GM23248 (cell line): ENCODE results near the gene STARD13. TPM values are rescaled to one million over a fixed set of nuclear protein-coding genes. Genes with fewer than 3 reads are reported as not detected.

Experiments
- DNase-seq: peaks from one replicate; pipeline ENCODE4 v3.0.0-alpha.2; 2015
- H2AFZ ChIP-seq: fragments of 200-600 bp; sonication (generic); 2 replicates; pipeline ENCODE4 v1.6.1; 2016; ENCODE audit warnings: antibody characterized with exemption
- H3F3A ChIP-seq: fragments of 200-600 bp; sonication (generic); 2 replicates; pipeline ENCODE4 v1.6.1; 2016; ENCODE audit warnings: mild to moderate bottlenecking, antibody characterized with exemption, mixed run types; ENCODE audit not compliant: insufficient read depth
- H3K27ac ChIP-seq: fragments of 200-600 bp; sonication (generic); 2 replicates; pipeline ENCODE4 v1.5.1; 2016; ENCODE audit warnings: mild to moderate bottlenecking
- H3K27me3 ChIP-seq: fragments of 200-600 bp; sonication (generic); replicated peaks from 2 replicates; pipeline ENCODE4 v1.6.1; 2016; ENCODE audit warnings: mild to moderate bottlenecking; ENCODE audit not compliant: insufficient read depth
- H3K36me3 ChIP-seq: fragments of 200-600 bp; sonication (generic); 2 replicates; pipeline ENCODE4 v1.6.1; 2016; ENCODE audit warnings: low read depth, mild to moderate bottlenecking
- H3K4me1 ChIP-seq: fragments of 200-600 bp; sonication (generic); 2 replicates; pipeline ENCODE4 v1.6.1; 2016; ENCODE audit warnings: mild to moderate bottlenecking; ENCODE audit not compliant: insufficient read depth
- H3K4me2 ChIP-seq: fragments of 200-600 bp; sonication (generic); one replicate; pipeline ENCODE4 v1.6.1; 2016; ENCODE audit warnings: mild to moderate bottlenecking; ENCODE audit not compliant: unreplicated experiment
- H3K4me3 ChIP-seq: fragments of 200-600 bp; sonication (generic); 2 replicates; pipeline ENCODE4 v1.5.1; 2016; ENCODE audit warnings: mild to moderate bottlenecking
- H3K79me2 ChIP-seq: fragments of 200-600 bp; sonication (generic); 2 replicates; pipeline ENCODE4 v1.6.1; 2016; ENCODE audit warnings: mild to moderate bottlenecking; ENCODE audit not compliant: insufficient read depth
- H3K9ac ChIP-seq: fragments of 200-600 bp; sonication (generic); 2 replicates; pipeline ENCODE4 v1.6.1; 2016; ENCODE audit warnings: mild to moderate bottlenecking
- H3K9me2 ChIP-seq: fragments of 200-600 bp; sonication (generic); 2 replicates; pipeline ENCODE4 v1.6.1; 2016; ENCODE audit warnings: mixed run types, mild to moderate bottlenecking, moderate library complexity; ENCODE audit not compliant: insufficient read depth
- H3K9me3 ChIP-seq: fragments of 200-600 bp; sonication (generic); one replicate; pipeline ENCODE4 v1.6.1; 2017; ENCODE audit warnings: low read depth
- H4K20me1 ChIP-seq: fragments of 200-600 bp; sonication (generic); 2 replicates; pipeline ENCODE4 v1.6.0; 2016; ENCODE audit not compliant: insufficient read depth
- EZH2 ChIP-seq: fragments of 200-600 bp; sonication (generic); IDR thresholded peaks from 2 replicates; pipeline ENCODE4 v1.6.1; 2018; ENCODE audit warnings: antibody characterized with exemption, mild to moderate bottlenecking; ENCODE audit not compliant: insufficient read depth, poor library complexity, severe bottlenecking
- EZH2phosphoT487 ChIP-seq: fragments of 200-600 bp; sonication (generic); IDR thresholded peaks from 2 replicates; pipeline ENCODE4 v1.6.1; 2018; ENCODE audit warnings: antibody characterized with exemption, moderate library complexity, mild to moderate bottlenecking, low read depth; ENCODE audit not compliant: insufficient read depth
- WGBS, 2 experiments: methylation state at CpG; one replicate each; pipeline ENCODE4 v1.1.6; 2015 to 2017; ENCODE audit warnings: low lambda C conversion rate in 2 of 2, low coverage in 1 of 2; ENCODE audit errors: missing lambda C conversion rate in 2 of 2; 5-methylcytosine and 5-hydroxymethylcytosine counted together
- in situ Hi-C: fragments of 300-500 bp; cut with MboI; formaldehyde crosslinking; loops from 2 replicates; pipeline ENCODE4 v1.15.0; 2020
- polyA plus RNA-seq: library from polyadenylated mRNA; unstranded; fragments of >200 nt; fragmentation: Nextera tagmentation; extraction: Ambion mirVana; gene quantifications from 2 replicates; pipeline ENCODE4 v1.2.1, GENCODE V29; 2016
- total RNA-seq: library from RNA; depleted of rRNA; stranded (reverse); fragments of >200 nt; shearing (Covaris generic); gene quantifications from 2 replicates; pipeline ENCODE4 v1.2.3, GENCODE V29; 2014

The STARD13 gene
- total and polyA plus RNA-seq, 2 experiments from 2014 or later, result 13.8 to 16.6 TPM

DNA sequence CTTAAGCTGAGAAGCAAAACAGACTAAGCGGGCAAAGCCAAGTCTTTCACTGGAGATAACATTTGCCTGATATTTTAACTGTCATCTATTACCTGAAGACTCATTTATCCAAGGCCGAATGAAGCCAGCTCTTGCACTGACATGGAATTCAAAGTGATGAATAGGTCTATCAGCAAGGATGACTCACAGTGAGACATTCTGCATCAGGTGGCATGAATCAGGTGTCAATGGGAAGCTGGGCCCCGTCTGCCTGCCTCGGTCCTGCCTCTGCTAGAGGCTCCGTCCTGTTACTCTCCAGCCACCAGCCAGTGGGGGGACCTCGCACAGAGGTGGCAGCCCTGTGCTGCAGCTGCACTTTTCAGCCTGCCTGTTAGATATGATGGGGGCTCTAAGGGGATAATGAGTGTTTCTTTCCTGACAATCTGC, 23.5 kb downstream of the STARD13 start:
- no peaks in the 10 kb centered on the region for H3K9me2 ChIP-seq
- H4K20me1 ChIP-seq, result no peaks in the 10 kb centered on the region
- peaks cover 62% of the 10 kb centered on the region for H3K4me1 ChIP-seq
- peaks cover 42% of the 10 kb centered on the region for H3F3A ChIP-seq
- no peak overlapping the region for H3K4me2 ChIP-seq
- no peak overlapping the region for H3K4me3 ChIP-seq
- no peak overlapping the region for H3K9ac ChIP-seq
- H3K27me3 ChIP-seq, result no peaks in the 10 kb centered on the region
- in situ Hi-C loops, result no loop called here
- H3K27ac ChIP-seq, result no peak overlapping the region
- DNase-seq, result peak; percentile 49
- H3K36me3 ChIP-seq, result no peaks in the 10 kb centered on the region; the same call in 1 of the 2 replicates
- no peak for TF ChIP-seq EZH2phosphoT487
- TF ChIP-seq EZH2, result no peak
- H3K9me3 ChIP-seq, result no peaks in the 10 kb centered on the region
- H2AFZ ChIP-seq, result no peak overlapping the region
- 72% methylated on average over 6 of the region's 6 CpGs for WGBS, 2 experiments
- peaks cover 99% of the 10 kb centered on the region for H3K79me2 ChIP-seq

DNA sequence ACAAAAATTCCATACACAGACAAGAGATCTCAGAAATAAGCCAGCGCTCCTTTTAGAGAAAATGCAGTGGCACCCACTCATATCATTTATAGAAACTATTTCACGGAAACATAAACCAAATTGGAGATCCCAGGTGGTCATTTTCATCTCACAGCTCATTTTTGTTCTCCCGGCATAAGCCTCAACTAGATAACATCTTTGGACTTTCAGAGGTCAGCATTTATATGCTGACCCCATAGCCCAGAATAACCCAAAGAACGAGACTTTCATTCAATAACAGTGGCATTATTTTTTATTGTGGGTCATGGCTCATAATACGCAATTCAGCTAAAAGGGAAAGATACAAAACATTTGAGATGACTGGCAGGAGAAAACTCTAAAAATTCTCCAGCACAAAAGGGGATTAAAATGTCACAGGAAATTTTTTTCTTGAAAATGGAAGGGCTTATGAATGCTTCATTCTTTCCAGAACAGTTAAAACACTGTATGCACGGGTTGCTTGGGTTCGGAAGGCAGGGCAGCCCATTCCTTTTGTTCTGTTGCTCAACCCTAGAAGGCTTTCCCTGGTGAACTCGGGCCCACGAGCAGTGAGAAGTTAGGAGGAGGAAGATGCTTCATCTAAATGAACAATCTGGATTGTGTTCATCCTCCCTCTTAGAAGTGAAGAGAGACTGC, 24.0 kb downstream of the STARD13 start:
- no peak overlapping the region for H3K4me3 ChIP-seq
- 96 to 97% methylated on average over 9 of the region's 9 CpGs for WGBS, 2 experiments
- H3K27ac ChIP-seq, result no peak overlapping the region
- H3K9me2 ChIP-seq, result no peaks in the 10 kb centered on the region
- H3K27me3 ChIP-seq, result no peaks in the 10 kb centered on the region
- no peak for DNase-seq
- H3K4me2 ChIP-seq, result no peak overlapping the region
- no peak for TF ChIP-seq EZH2phosphoT487
- TF ChIP-seq EZH2, result no peak
- H3K9me3 ChIP-seq, result no peaks in the 10 kb centered on the region
- no peak overlapping the region for H3K9ac ChIP-seq
- H4K20me1 ChIP-seq, result no peaks in the 10 kb centered on the region
- H3K36me3 ChIP-seq, result no peaks in the 10 kb centered on the region; the same call in 1 of the 2 replicates
- H3F3A ChIP-seq, result peaks cover 47% of the 10 kb centered on the region
- H3K79me2 ChIP-seq, result peaks cover 99% of the 10 kb centered on the region
- peaks cover 65% of the 10 kb centered on the region for H3K4me1 ChIP-seq
- in situ Hi-C loops, result no loop called here
- no peak overlapping the region for H2AFZ ChIP-seq

DNA sequence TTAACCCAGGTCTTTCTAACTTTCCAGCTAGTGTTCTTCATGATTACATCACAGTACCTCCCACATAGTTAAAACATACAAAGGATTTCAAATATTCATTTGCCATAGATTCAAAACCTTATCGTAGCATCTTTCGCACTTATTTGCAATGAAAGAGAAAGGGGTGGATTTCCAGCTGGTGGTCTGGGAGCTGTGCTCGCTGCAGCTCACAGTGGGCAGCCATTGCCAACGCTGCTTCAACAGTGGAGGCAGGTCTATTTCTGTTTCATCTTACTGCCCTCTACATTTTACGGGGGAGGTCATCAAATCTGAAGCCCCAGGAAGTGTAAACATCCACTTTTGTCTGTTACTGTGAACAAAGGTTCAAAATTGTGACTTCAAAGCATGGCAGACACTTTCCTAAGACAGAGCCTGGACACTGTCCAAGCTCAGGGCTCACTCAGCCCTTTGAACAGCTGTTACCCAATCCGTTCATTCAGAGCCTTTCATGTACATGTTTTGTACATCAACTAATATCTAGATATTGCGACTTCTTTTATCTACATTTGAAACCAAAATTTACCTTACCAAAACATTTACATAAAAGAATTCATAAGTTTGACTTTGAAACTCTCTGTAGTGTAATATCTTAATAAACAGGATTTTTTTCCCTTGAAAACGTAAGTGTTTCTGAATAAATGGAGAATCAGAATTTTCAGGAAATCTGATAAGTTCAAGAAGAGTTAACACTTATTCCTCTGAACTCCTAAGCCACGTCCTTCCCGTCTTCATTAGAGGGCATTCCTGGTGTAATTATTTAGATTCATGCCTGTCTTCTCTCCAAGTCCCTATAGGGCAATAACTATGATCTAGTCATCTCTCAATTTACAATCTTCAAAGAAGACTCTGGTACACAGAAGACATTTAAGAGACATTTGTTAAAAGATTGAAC, 25.1 kb downstream of the STARD13 start:
- H3K4me1 ChIP-seq, result peaks cover 62% of the 10 kb centered on the region
- no peak overlapping the region for H3K9ac ChIP-seq
- H3K79me2 ChIP-seq, result peaks cover 99% of the 10 kb centered on the region
- H3K9me3 ChIP-seq, result no peaks in the 10 kb centered on the region
- no peaks in the 10 kb centered on the region for H4K20me1 ChIP-seq
- in situ Hi-C loops, result no loop called here
- H3K4me2 ChIP-seq, result no peak overlapping the region
- peaks cover 52% of the 10 kb centered on the region for H3F3A ChIP-seq
- 92 to 94% methylated on average over 10 of the region's 10 CpGs for WGBS, 2 experiments
- no peaks in the 10 kb centered on the region; the same call in 1 of the 2 replicates for H3K36me3 ChIP-seq
- TF ChIP-seq EZH2phosphoT487 (no peak), EZH2 (no peak)
- H3K9me2 ChIP-seq, result no peaks in the 10 kb centered on the region
- no peak overlapping the region for H2AFZ ChIP-seq
- H3K27me3 ChIP-seq, result no peaks in the 10 kb centered on the region
- no peak overlapping the region for H3K27ac ChIP-seq
- DNase-seq, result peak; percentile 29
- no peak overlapping the region for H3K4me3 ChIP-seq

DNA sequence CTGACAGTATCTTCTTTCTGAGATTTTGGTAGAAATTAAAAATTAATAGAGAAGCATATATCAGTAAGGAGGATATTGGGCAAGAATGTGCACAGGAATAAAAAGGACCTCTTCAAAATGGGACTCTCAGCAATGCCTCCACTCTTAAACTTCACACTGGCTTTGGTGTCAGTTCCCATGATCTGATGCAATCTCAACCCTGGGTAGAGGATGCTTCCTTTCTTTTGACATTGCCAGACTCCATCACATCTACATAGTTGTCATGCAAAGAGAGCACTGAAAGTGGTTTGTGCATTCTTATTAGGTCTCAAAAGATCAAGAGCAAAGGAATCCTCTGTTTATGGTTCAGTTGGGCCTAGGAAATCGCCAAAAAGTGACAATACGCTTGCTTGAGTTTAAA, 26.3 kb downstream of the STARD13 start:
- Histone ChIP-seq H3K79me2 (peaks cover 99% of the 10 kb centered on the region), H3K4me2 (no peak overlapping the region), H3K27ac (peak overlapping the region; percentile 86), H3K9ac (peak overlapping the region; percentile 57; the same call in 1 of the 2 replicates), H3K9me2 (no peaks in the 10 kb centered on the region), H3K4me1 (peaks cover 56% of the 10 kb centered on the region), H4K20me1 (no peaks in the 10 kb centered on the region), H2AFZ (no peak overlapping the region), H3F3A (peaks cover 52% of the 10 kb centered on the region), H3K27me3 (no peaks in the 10 kb centered on the region), H3K36me3 (no peaks in the 10 kb centered on the region; the same call in 1 of the 2 replicates), H3K9me3 (no peaks in the 10 kb centered on the region), H3K4me3 (no peak overlapping the region)
- WGBS, 2 experiments, result 79 to 83% methylated on average over 2 of the region's 2 CpGs
- no peak for DNase-seq
- no peak for TF ChIP-seq EZH2
- TF ChIP-seq EZH2phosphoT487, result no peak
- in situ Hi-C loops, result no loop called here
